CD4-positive, CD25-positive, alpha-beta regulatory T cell (primary cell): ENCODE data around the gene DRD3. TPM values are rescaled to one million over a fixed set of nuclear protein-coding genes. Genes with fewer than 3 reads are reported as not detected.

Experiments used
- ATAC-seq, 2 donors: fragments of 150-1000 bp; cut with Tn5 transposase; one replicate each; pipeline ENCODE4 v1.10.0; 2021; ENCODE audit warnings: low read depth in 2 of 2, moderate number of reproducible peaks in 2 of 2, moderate library complexity in 1 of 2
- DNase-seq, 3 donors: peaks; one replicate each; pipeline versions ENCODE4 v3.0.0 to v3.0.0-alpha.2; 2012 to 2022; ENCODE audit warnings: mixed read lengths in 1 of 3
- H3K27ac ChIP-seq: one replicate; pipeline ENCODE4 v1.7.0; 2013; ENCODE audit warnings: mild to moderate bottlenecking, low read length; ENCODE audit not compliant: insufficient read depth, poor library complexity, severe bottlenecking
- H3K27me3 ChIP-seq: one replicate; pipeline ENCODE4 v1.7.0; 2013; ENCODE audit warnings: low read length; ENCODE audit not compliant: control insufficient read depth, insufficient read depth
- H3K36me3 ChIP-seq: one replicate; pipeline ENCODE4 v1.7.0; 2013; ENCODE audit warnings: mild to moderate bottlenecking, low read length, moderate library complexity; ENCODE audit not compliant: control insufficient read depth, insufficient read depth
- H3K4me1 ChIP-seq: 2 replicates; pipeline ENCODE4 v1.7.0; 2013; ENCODE audit warnings: mild to moderate bottlenecking, low read length; ENCODE audit not compliant: insufficient read depth, control insufficient read depth, poor library complexity, severe bottlenecking
- H3K4me3 ChIP-seq: one replicate; pipeline ENCODE4 v1.7.0; 2013; ENCODE audit warnings: low read depth, mild to moderate bottlenecking, low read length, moderate library complexity
- H3K9me3 ChIP-seq, 2 experiments: 1 replicate in 1 of 2; 2 replicates in 1 of 2; pipeline ENCODE4 v1.7.0; 2013; ENCODE audit warnings: low read length in 2 of 2, mild to moderate bottlenecking in 1 of 2, moderate library complexity in 1 of 2; ENCODE audit not compliant: control insufficient read depth in 2 of 2
- H3K27ac Mint-ChIP-seq, 3 donors: one replicate each; pipeline ENCODE4 v1.8.0; 2020 to 2022; ENCODE audit warnings: mild to moderate bottlenecking in 3 of 3, mixed read lengths in 3 of 3, moderate library complexity in 2 of 3
- H3K27me3 Mint-ChIP-seq: one replicate; pipeline ENCODE4 v1.8.0; 2022; ENCODE audit warnings: mild to moderate bottlenecking, mixed read lengths
- H3K36me3 Mint-ChIP-seq: one replicate; pipeline ENCODE4 v1.8.0; 2020; ENCODE audit warnings: mixed read lengths
- H3K4me1 Mint-ChIP-seq, 4 donors: one replicate each; pipeline ENCODE4 v1.8.0; 2020 to 2022; ENCODE audit warnings: mixed read lengths in 4 of 4, mild to moderate bottlenecking in 1 of 4
- H3K4me3 Mint-ChIP-seq, 4 donors: one replicate each; pipeline ENCODE4 v1.8.0; 2020 to 2022; ENCODE audit warnings: mild to moderate bottlenecking in 4 of 4, mixed read lengths in 4 of 4, moderate library complexity in 3 of 4
- H3K9me3 Mint-ChIP-seq, 7 donors: one replicate each; pipeline ENCODE4 v1.8.0; 2020 to 2022; ENCODE audit warnings: mixed read lengths in 7 of 7, mild to moderate bottlenecking in 3 of 7, moderate library complexity in 2 of 7
- polyA plus RNA-seq, 4 donors: library from polyadenylated mRNA; unstranded; fragments of 300-500 nt; fragmentation: Illumina TruSeq; gene quantifications; one replicate each; pipeline ENCODE4 v1.2.3, GENCODE V29; 2021
- total RNA-seq: library from RNA; stranded (reverse); gene quantifications from one replicate; pipeline ENCODE4 v1.2.3, GENCODE V29; 2022

DRD3 gene
- total and polyA plus RNA-seq, 5 donors from 2014 or later = 0.15 to 0.49 (median 0.30) TPM; not detected in 1

GRCh38 chr3:114218578-114219185 lies 39.8 kb upstream of the DRD3 start:
- Mint-ChIP-seq H3K4me1 (peaks cover 0 to 52% (median 40%) of the 10 kb centered on the region in 4 donors), H3K27me3 (no peaks in the 10 kb centered on the region), H3K27ac (peak overlapping the region in 1 of 3 donors; percentile 97), H3K36me3 (no peaks in the 10 kb centered on the region), H3K9me3 (peaks cover 0 to 6% (median 0%) of the 10 kb centered on the region in 7 donors), H3K4me3 (peak overlapping the region in 3 of 4 donors; percentile 29 to 57 (median 48))
- Histone ChIP-seq H3K27ac (peak overlapping the region; percentile 98), H3K27me3 (no peaks in the 10 kb centered on the region), H3K4me1 (peaks cover 99% of the 10 kb centered on the region), H3K9me3 (no peaks in the 10 kb centered on the region), H3K36me3 (no peaks in the 10 kb centered on the region), H3K4me3 (peak overlapping the region; percentile 45)
- DNase-seq (no peak), ATAC-seq (no peak)

- peaks cover 0 to 2% (median 0%) of the 10 kb centered on the region in 7 donors for H3K9me3 Mint-ChIP-seq
- H3K4me3 Mint-ChIP-seq = peak overlapping the region in 3 of 4 donors; percentile 12 to 67 (median 48)
- peaks cover 99% of the 10 kb centered on the region for H3K4me1 ChIP-seq
- no peaks in the 10 kb centered on the region for H3K36me3 Mint-ChIP-seq
- H3K27me3 ChIP-seq = no peaks in the 10 kb centered on the region
- no peaks in the 10 kb centered on the region for H3K27me3 Mint-ChIP-seq
- H3K4me1 Mint-ChIP-seq = peaks cover 0 to 52% (median 37%) of the 10 kb centered on the region in 4 donors
- peak overlapping the region; percentile 98 for H3K27ac ChIP-seq
- no peaks in the 10 kb centered on the region for H3K9me3 ChIP-seq
- no peaks in the 10 kb centered on the region for H3K36me3 ChIP-seq
- peak overlapping the region; percentile 45 for H3K4me3 ChIP-seq
- ATAC-seq = no peak
- H3K27ac Mint-ChIP-seq = no peak overlapping the region
- DNase-seq = peak in 1 of 3 donors; percentile 54
These were observed 39.2 kb upstream of the DRD3 start for GRCh38 chr3:114218006-114218405.

GRCh38 chr3:114217266-114217665 lies 38.4 kb upstream of the DRD3 start:
- H3K4me3 Mint-ChIP-seq = peak overlapping the region in 3 of 4 donors; percentile 1 to 67 (median 48)
- no peaks in the 10 kb centered on the region for H3K27me3 Mint-ChIP-seq
- no peaks in the 10 kb centered on the region for H3K9me3 Mint-ChIP-seq
- no peaks in the 10 kb centered on the region for H3K36me3 Mint-ChIP-seq
- ATAC-seq = no peak
- DNase-seq = no peak
- no peaks in the 10 kb centered on the region for H3K9me3 ChIP-seq
- no peaks in the 10 kb centered on the region for H3K36me3 ChIP-seq
- peaks cover 96% of the 10 kb centered on the region for H3K4me1 ChIP-seq
- H3K4me3 ChIP-seq = peak overlapping the region; percentile 89
- H3K27ac ChIP-seq = peak overlapping the region; percentile 98
- peaks cover 0 to 50% (median 34%) of the 10 kb centered on the region in 4 donors for H3K4me1 Mint-ChIP-seq
- no peaks in the 10 kb centered on the region for H3K27me3 ChIP-seq
- no peak overlapping the region for H3K27ac Mint-ChIP-seq

- peak overlapping the region; percentile 98 for H3K27ac ChIP-seq
- no peak for DNase-seq
- ATAC-seq = no peak
- no peak overlapping the region for H3K4me3 Mint-ChIP-seq
- H3K27me3 ChIP-seq = no peaks in the 10 kb centered on the region
- no peaks in the 10 kb centered on the region for H3K36me3 ChIP-seq
- H3K9me3 ChIP-seq = no peaks in the 10 kb centered on the region
- H3K9me3 Mint-ChIP-seq = no peaks in the 10 kb centered on the region
- no peaks in the 10 kb centered on the region for H3K36me3 Mint-ChIP-seq
- no peaks in the 10 kb centered on the region for H3K27me3 Mint-ChIP-seq
- H3K4me1 Mint-ChIP-seq = peaks cover 0 to 41% (median 29%) of the 10 kb centered on the region in 4 donors
- H3K4me1 ChIP-seq = peaks cover 87% of the 10 kb centered on the region
- H3K27ac Mint-ChIP-seq = no peak overlapping the region
- H3K4me3 ChIP-seq = peak overlapping the region; percentile 89
These were observed 37.5 kb upstream of the DRD3 start for GRCh38 chr3:114216186-114216970.

GRCh38 chr3:114214542-114215341 lies 35.9 kb upstream of the DRD3 start:
- H3K4me3 Mint-ChIP-seq = no peak overlapping the region
- H3K9me3 Mint-ChIP-seq = peaks cover 0 to 3% (median 0%) of the 10 kb centered on the region in 7 donors
- Histone ChIP-seq H3K36me3 (no peaks in the 10 kb centered on the region), H3K4me3 (peak overlapping the region; percentile 89), H3K4me1 (peaks cover 71% of the 10 kb centered on the region), H3K27me3 (no peaks in the 10 kb centered on the region), H3K9me3 (no peaks in the 10 kb centered on the region), H3K27ac (peak overlapping the region; percentile 98)
- H3K27ac Mint-ChIP-seq = no peak overlapping the region
- DNase-seq (peak; percentile 52 to 95 (median 86)), ATAC-seq (peak; percentile 72 to 73)
- H3K36me3 Mint-ChIP-seq = no peaks in the 10 kb centered on the region
- H3K27me3 Mint-ChIP-seq = no peaks in the 10 kb centered on the region
- peaks cover 2 to 24% (median 19%) of the 10 kb centered on the region in 4 donors for H3K4me1 Mint-ChIP-seq

GRCh38 chr3:114213627-114214541 lies 35.0 kb upstream of the DRD3 start:
- no peaks in the 10 kb centered on the region for H3K27me3 Mint-ChIP-seq
- H3K4me1 Mint-ChIP-seq = peaks cover 2 to 18% (median 13%) of the 10 kb centered on the region in 4 donors
- H3K27ac Mint-ChIP-seq = no peak overlapping the region
- Histone ChIP-seq H3K36me3 (no peaks in the 10 kb centered on the region), H3K27me3 (no peaks in the 10 kb centered on the region), H3K9me3 (no peaks in the 10 kb centered on the region), H3K27ac (peak overlapping the region; percentile 98), H3K4me1 (peaks cover 63% of the 10 kb centered on the region), H3K4me3 (peak overlapping the region; percentile 89)
- peaks cover 0 to 3% (median 0%) of the 10 kb centered on the region in 7 donors for H3K9me3 Mint-ChIP-seq
- DNase-seq (peak; percentile 67 to 94 (median 81)), ATAC-seq (peak; percentile 53 to 61)
- no peaks in the 10 kb centered on the region for H3K36me3 Mint-ChIP-seq
- no peak overlapping the region for H3K4me3 Mint-ChIP-seq

GRCh38 chr3:114213292-114213626 lies 34.4 kb upstream of the DRD3 start:
- Histone ChIP-seq H3K4me1 (peaks cover 57% of the 10 kb centered on the region), H3K27me3 (no peaks in the 10 kb centered on the region), H3K4me3 (peak overlapping the region; percentile 89), H3K36me3 (no peaks in the 10 kb centered on the region), H3K9me3 (no peaks in the 10 kb centered on the region), H3K27ac (peak overlapping the region; percentile 98)
- H3K9me3 Mint-ChIP-seq = peaks cover 0 to 3% (median 0%) of the 10 kb centered on the region in 7 donors
- H3K27ac Mint-ChIP-seq = no peak overlapping the region
- no peak overlapping the region for H3K4me3 Mint-ChIP-seq
- no peaks in the 10 kb centered on the region for H3K36me3 Mint-ChIP-seq
- no peak for DNase-seq
- no peak for ATAC-seq
- no peaks in the 10 kb centered on the region for H3K27me3 Mint-ChIP-seq
- H3K4me1 Mint-ChIP-seq = peaks cover 2 to 13% (median 10%) of the 10 kb centered on the region in 4 donors
